Posterior vena cava (tissue), 2 donors: ENCODE results near the gene CYP27B1. TPM values are rescaled to one million over a fixed set of nuclear protein-coding genes. Genes with fewer than 3 reads are reported as not detected.
"Not testable (repeated sequence)": the region's sequence is repeated elsewhere in the genome, so short reads cannot be mapped to it uniquely, and the experiment has no call there.

Experiments
- DNase-seq: peaks from one replicate; pipeline ENCODE4 v3.0.0-alpha.2; 2020; ENCODE audit warnings: low spot score
- intact Hi-C, 2 donors: fragments of 100-400 bp; cut with DNase I; formaldehyde crosslinking; loops; one replicate each; pipeline versions ENCODE4 v1.14.1 to v1.14.2; 2022 to 2023
- microRNA-seq, 2 donors: library from miRNA; unstranded; fragments of <30 nt; microRNA quantifications; one replicate each; pipeline ENCODE4 v1.2.0, GENCODE V29; 2020 to 2021; ENCODE audit warnings: borderline microRNAs expressed in 2 of 2
- total RNA-seq, 2 donors: library from RNA; stranded (reverse); fragmentation: NEBNext Ultra II Directional; extraction: Animal tissue kit (Norgen Biotek cat#: 25700); gene quantifications; one replicate each; pipeline ENCODE4 v1.2.1, GENCODE V29; 2021
- donor health status: DM: yes; HTN: yes; CAD: no.
- donor health status: DM: yes; HTN: yes; CAD: no.

Gene CYP27B1
- total RNA-seq, 2 donors from 2014 or later, result 0.57 to 1.1 TPM

- DNase-seq, result no peak
Measured at GRCh38 chr12:57717131-57717530, 49.7 kb downstream of the CYP27B1 start.

GRCh38 chr12:57716305-57716704 is 50.6 kb downstream of the CYP27B1 start:
- DNase-seq, result no peak
- intact Hi-C loops, result no loop called here

More at GRCh38 chr12:57717131-57717530, 49.7 kb downstream of the CYP27B1 start:
- intact Hi-C loops, result no loop called here

GRCh38 chr12:57715786-57716185 is 51.1 kb downstream of the CYP27B1 start:
- no peak for DNase-seq
- intact Hi-C loops, result no loop called here

- DNase-seq, intact Hi-C loops: not testable (repeated sequence)
Measured at GRCh38 chr12:57715036-57715748, 51.7 kb downstream of the CYP27B1 start.

GRCh38 chr12:57713209-57713608 is 53.7 kb downstream of the CYP27B1 start:
- intact Hi-C loops, result no loop called here
- DNase-seq, result no peak

- intact Hi-C loops, result no loop called here
Measured at GRCh38 chr12:57712701-57713100, 54.2 kb downstream of the CYP27B1 start.

More at GRCh38 chr12:57712701-57713100, 54.2 kb downstream of the CYP27B1 start:
- DNase-seq, result no peak

Small RNAs within 50 kb of the gene (microRNA-seq; reads per million reads assigned to microRNA genes)
- gene MIR6759, result 0 reads per million in 2 donors

Other genes starting within 250 kb of the CYP27B1 start
- 10 to 100 TPM; 34.0 to 43.8 TPM for gene DDIT3, start 246.6 kb downstream of the CYP27B1 start, total RNA-seq
- 10 to 100 TPM; 46.5 to 49.1 TPM for gene MBD6, start 244.3 kb downstream of the CYP27B1 start, total RNA-seq
- 100 to 1,000 TPM in 1 of 2 donors, 10 to 100 TPM in 1; 90.6 to 104 TPM for gene DCTN2, start 219.9 kb downstream of the CYP27B1 start, total RNA-seq
- gene KIF5A, start 217.0 kb downstream of the CYP27B1 start, total RNA-seq, result under 1 TPM; 0.10 to 0.14 TPM
- 10 to 100 TPM; 26.0 to 27.4 TPM for gene PIP4K2C, start 175.9 kb downstream of the CYP27B1 start, total RNA-seq
- gene DTX3, start 162.3 kb downstream of the CYP27B1 start, total RNA-seq, result 10 to 100 TPM; 32.4 to 35.6 TPM
- gene ARHGEF25, start 155.6 kb downstream of the CYP27B1 start, total RNA-seq, result 10 to 100 TPM; 78.8 to 82.8 TPM
- gene B4GALNT1, start 133.9 kb downstream of the CYP27B1 start, total RNA-seq, result 1 to 10 TPM; 4.3 to 6.0 TPM
- gene OS9, start 72.9 kb downstream of the CYP27B1 start, total RNA-seq, result 100 to 1,000 TPM; 186 to 279 TPM
- 1 to 10 TPM; 1.8 to 2.2 TPM for gene AGAP2, start 28.3 kb downstream of the CYP27B1 start, total RNA-seq
- gene TSPAN31, start 22.0 kb downstream of the CYP27B1 start, total RNA-seq, result 10 to 100 TPM; 20.1 to 26.3 TPM
- gene CDK4, start 14.8 kb downstream of the CYP27B1 start, total RNA-seq, result 10 to 100 TPM; 65.3 to 66.0 TPM
- gene MARCHF9, start 12.0 kb downstream of the CYP27B1 start, total RNA-seq, result 1 to 10 TPM; 7.4 to 9.4 TPM
- 10 to 100 TPM; 16.6 to 22.8 TPM for gene METTL1, start 5.0 kb upstream of the CYP27B1 start, total RNA-seq
- 1 to 10 TPM; 7.9 to 9.3 TPM for gene EEF1AKMT3, start 5.5 kb upstream of the CYP27B1 start, total RNA-seq
- gene TSFM, start 15.7 kb upstream of the CYP27B1 start, total RNA-seq, result 10 to 100 TPM; 15.9 to 16.4 TPM
- 1 to 10 TPM; 5.6 to 6.3 TPM for gene AVIL, start 51.7 kb upstream of the CYP27B1 start, total RNA-seq
- gene CTDSP2, start 79.7 kb upstream of the CYP27B1 start, total RNA-seq, result 100 to 1,000 TPM; 135 to 138 TPM
- gene ATP23, start 174.5 kb upstream of the CYP27B1 start, total RNA-seq, result 1 to 10 TPM; 5.6 to 5.7 TPM